Suppressor macrophage (primary cell): ENCODE results near the gene ATP8A2.

ENCODE experiments used
- DNase-seq, 4 experiments: peaks; one replicate each; pipeline ENCODE4 v3.0.0-alpha.2; 2020 to 2022

Gene ATP8A2

GRCh38 chr13:25862156-25862555 lies 490.4 kb downstream of the ATP8A2 start:
- no peak for DNase-seq

- DNase-seq, result no peak
Observed at GRCh38 chr13:25864116-25864515, 492.3 kb downstream of the ATP8A2 start.

- DNase-seq, result no peak
Observed at GRCh38 chr13:25864936-25865335, 493.2 kb downstream of the ATP8A2 start.

GRCh38 chr13:25865391-25865790 lies 493.6 kb downstream of the ATP8A2 start:
- DNase-seq, result no peak

- DNase-seq, result no peak
Observed at GRCh38 chr13:25867038-25867437, 495.3 kb downstream of the ATP8A2 start.

GRCh38 chr13:25868490-25868889 lies 496.7 kb downstream of the ATP8A2 start:
- no peak for DNase-seq

- no peak for DNase-seq
Observed at GRCh38 chr13:25869941-25870340, 498.2 kb downstream of the ATP8A2 start.

GRCh38 chr13:25871389-25872125 lies 499.8 kb downstream of the ATP8A2 start:
- DNase-seq, result peak in 2 of 4 experiments; percentile 23 to 40

GRCh38 chr13:25872481-25873241 lies 500.9 kb downstream of the ATP8A2 start:
- peak; percentile 54 to 76 (median 68) for DNase-seq

GRCh38 chr13:25873242-25873612 lies 501.5 kb downstream of the ATP8A2 start:
- peak; percentile 27 to 70 (median 48) for DNase-seq

GRCh38 chr13:25874064-25874737 lies 502.4 kb downstream of the ATP8A2 start:
- no peak for DNase-seq

GRCh38 chr13:25874907-25875306 lies 503.1 kb downstream of the ATP8A2 start:
- DNase-seq, result peak; percentile 41 to 76 (median 58)

GRCh38 chr13:25876247-25876646 lies 504.5 kb downstream of the ATP8A2 start:
- DNase-seq, result no peak

GRCh38 chr13:25879466-25879865 lies 507.7 kb downstream of the ATP8A2 start:
- no peak for DNase-seq

- DNase-seq, result no peak
Observed at GRCh38 chr13:25881136-25881926, 509.6 kb downstream of the ATP8A2 start.

GRCh38 chr13:25881971-25882451 lies 510.2 kb downstream of the ATP8A2 start:
- DNase-seq, result no peak

- no peak for DNase-seq
Observed at GRCh38 chr13:25882466-25883357, 510.9 kb downstream of the ATP8A2 start.

GRCh38 chr13:25885418-25885817 lies 513.6 kb downstream of the ATP8A2 start:
- DNase-seq, result no peak

GRCh38 chr13:25886438-25887214 lies 514.9 kb downstream of the ATP8A2 start:
- peak; percentile 44 to 67 (median 60) for DNase-seq

- peak in 2 of 4 experiments; percentile 33 to 52 for DNase-seq
Observed at GRCh38 chr13:25887962-25888655, 516.3 kb downstream of the ATP8A2 start.
